ENCODE measurements around the gene FYB1.

FYB1 gene

GRCh38 chr5:39198127-39198526, 21.2 kb downstream of the FYB1 start:
- no peak for TF ChIP-seq Cebpa-rat (IDR thresholded peaks at IDR 0.05)

DNA sequence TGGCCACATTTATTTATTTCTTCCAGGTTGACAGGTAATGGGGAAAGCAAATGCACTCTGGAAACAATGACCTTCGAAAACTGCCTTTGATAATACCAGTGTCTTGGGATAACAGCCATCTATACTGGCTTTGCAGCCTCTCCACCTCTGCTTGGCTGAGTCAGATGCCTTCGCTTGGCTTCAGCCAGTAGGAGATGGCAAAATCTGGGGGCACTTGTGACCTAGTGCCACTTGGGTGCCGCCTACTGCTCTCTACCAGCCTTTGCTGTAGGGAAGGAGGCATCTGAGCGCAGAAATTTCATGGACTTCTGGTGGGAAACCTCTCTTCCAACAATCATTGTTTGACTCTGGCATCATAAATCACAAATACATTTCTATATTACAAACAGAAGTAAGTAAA, 21.8 kb downstream of the FYB1 start:
- Histone ChIP-seq H3K27me3 (no peaks in the 10 kb centered on the region), H3K4me2 (peak overlapping the region in 2 of 11 experiments; percentile 39 to 72; a peak in 3 of 22 replicates), H3K4me3 (no peak overlapping the region), H3K36me3 (peaks cover 0 to 83% (median 0%) of the 10 kb centered on the region in 11 experiments; a peak in 6 of 22 replicates), H3K4me1 (peaks cover 16 to 97% (median 23%) of the 10 kb centered on the region in 10 experiments), H3K9me3 (replicated peaks in 1 of 11) (peaks cover 0 to 4% (median 0%) of the 10 kb centered on the region in 11 experiments; a peak in 1 of 22 replicates), H3K9ac (no peak overlapping the region), H3K27ac (no peak overlapping the region), H4K20me1 (peaks cover 0 to 100% (median 0%) of the 10 kb centered on the region in 11 experiments; a peak in 6 of 22 replicates)
- TF ChIP-seq Cebpa-rat (IDR thresholded peaks at IDR 0.05), result no peak

More at GRCh38 chr5:39198127-39198526, 21.2 kb downstream of the FYB1 start:
- Histone ChIP-seq H3K9me3 (replicated peaks in 1 of 11) (peaks cover 0 to 6% (median 0%) of the 10 kb centered on the region in 11 experiments; a peak in 1 of 22 replicates), H3K27me3 (no peaks in the 10 kb centered on the region), H3K9ac (no peak overlapping the region), H4K20me1 (peaks cover 0 to 100% (median 0%) of the 10 kb centered on the region in 11 experiments; a peak in 6 of 22 replicates), H3K4me2 (peak overlapping the region in 1 of 11 experiments; percentile 35; a peak in 2 of 22 replicates), H3K36me3 (peaks cover 0 to 87% (median 0%) of the 10 kb centered on the region in 11 experiments; a peak in 6 of 22 replicates), H3K27ac (no peak overlapping the region), H3K4me1 (peaks cover 11 to 97% (median 18%) of the 10 kb centered on the region in 10 experiments), H3K4me3 (no peak overlapping the region)

DNA sequence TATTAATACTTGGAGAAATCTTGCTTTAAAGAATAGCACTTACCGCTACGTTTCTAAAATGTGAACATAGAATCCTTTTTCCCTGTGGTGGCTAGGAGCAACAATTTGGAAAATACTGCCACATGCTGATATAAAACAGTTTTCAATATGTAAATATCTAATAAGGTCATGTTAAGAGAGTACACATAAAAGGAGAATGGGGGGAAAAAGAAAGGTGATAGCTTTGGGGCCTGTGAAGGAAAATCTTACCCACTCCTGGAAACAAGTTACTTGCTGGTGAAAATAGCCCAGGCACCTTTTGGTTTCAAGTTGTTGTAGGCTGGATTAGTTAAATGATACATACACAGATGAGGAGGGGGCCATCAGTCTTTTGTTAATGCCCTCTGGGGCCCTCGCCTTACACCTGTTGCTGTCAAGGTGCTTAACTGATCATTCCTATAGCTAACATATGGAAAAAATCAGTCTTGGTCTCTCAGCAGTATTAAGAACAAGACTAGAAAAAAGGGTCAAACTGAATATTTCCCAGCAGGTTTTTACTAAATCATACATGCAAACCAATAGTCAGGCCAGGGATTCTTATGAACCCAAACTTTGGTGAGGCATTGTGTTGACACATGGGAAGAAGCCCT, 24.1 kb downstream of the FYB1 start:
- H3K36me3 ChIP-seq, result peaks cover 0 to 63% (median 0%) of the 10 kb centered on the region in 11 experiments; a peak in 4 of 22 replicates
- H3K9me3 ChIP-seq (replicated peaks in 1 of 11), result no peaks in the 10 kb centered on the region
- no peak overlapping the region for H3K4me3 ChIP-seq
- peaks cover 0 to 100% (median 0%) of the 10 kb centered on the region in 11 experiments; a peak in 6 of 22 replicates for H4K20me1 ChIP-seq
- H3K4me2 ChIP-seq, result peak overlapping the region; percentile 22 to 72 (median 64); a peak in 17 of 22 replicates
- no peak for TF ChIP-seq Cebpa-rat (IDR thresholded peaks at IDR 0.05)
- no peak overlapping the region for H3K27ac ChIP-seq
- peaks cover 37 to 97% (median 44%) of the 10 kb centered on the region in 10 experiments for H3K4me1 ChIP-seq
- no peak overlapping the region for H3K9ac ChIP-seq
- no peaks in the 10 kb centered on the region for H3K27me3 ChIP-seq

- Histone ChIP-seq H3K9me3 (replicated peaks in 1 of 11) (no peaks in the 10 kb centered on the region), H4K20me1 (peaks cover 0 to 100% (median 0%) of the 10 kb centered on the region in 11 experiments; a peak in 6 of 22 replicates), H3K4me1 (peaks cover 44 to 97% (median 51%) of the 10 kb centered on the region in 10 experiments), H3K27me3 (no peaks in the 10 kb centered on the region), H3K27ac (no peak overlapping the region), H3K4me2 (peak overlapping the region; percentile 22 to 72 (median 64)), H3K4me3 (no peak overlapping the region), H3K36me3 (peaks cover 0 to 56% (median 0%) of the 10 kb centered on the region in 11 experiments; a peak in 4 of 22 replicates), H3K9ac (no peak overlapping the region)
- no peak for TF ChIP-seq Cebpa-rat (IDR thresholded peaks at IDR 0.05)
Measured at GRCh38 chr5:39194466-39195136, 24.8 kb downstream of the FYB1 start.

DNA sequence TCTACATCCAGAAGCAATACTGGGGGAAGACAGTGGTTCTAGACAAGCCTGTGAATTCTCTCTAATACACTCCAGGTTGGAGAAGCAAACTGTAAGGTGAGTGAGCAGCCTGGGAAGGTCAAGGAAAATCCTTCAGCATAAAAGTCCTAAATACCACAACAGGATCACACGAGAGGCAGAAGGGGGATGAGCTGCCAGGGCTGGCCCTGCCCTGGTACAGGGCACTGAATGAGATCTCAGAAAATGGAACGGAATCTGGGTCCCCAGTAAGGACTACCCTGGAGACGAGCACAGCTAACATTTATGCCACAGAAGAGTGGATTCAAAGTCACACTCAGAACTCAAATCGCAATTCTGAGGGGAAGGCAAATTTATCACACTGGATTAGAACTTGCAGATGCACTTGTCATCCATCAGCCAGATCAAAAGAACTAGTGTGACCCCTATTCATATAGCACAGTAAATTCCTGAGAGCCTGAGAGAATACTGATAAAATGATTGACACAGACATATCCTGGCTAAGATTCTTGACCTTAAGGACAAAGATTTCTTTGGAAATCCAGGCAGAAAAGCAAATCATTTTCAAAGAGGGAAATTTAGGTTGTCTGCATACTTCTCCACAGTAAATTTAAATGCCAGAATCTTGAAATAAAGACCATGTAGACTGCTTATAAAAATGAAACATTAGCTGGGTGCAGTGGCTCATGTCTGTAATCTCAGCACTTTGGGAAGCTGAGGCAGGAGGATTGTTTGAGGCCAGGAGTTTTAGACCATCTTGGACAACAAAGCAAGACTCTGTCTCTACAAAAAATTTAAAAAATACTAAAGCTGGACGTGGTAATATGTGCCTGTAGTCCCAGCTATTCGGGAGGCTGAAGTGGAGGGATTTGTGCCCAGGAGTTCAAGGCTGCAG, 25.6 kb downstream of the FYB1 start:
- H3K36me3 ChIP-seq, result peaks cover 0 to 51% (median 0%) of the 10 kb centered on the region in 11 experiments; a peak in 4 of 22 replicates
- peaks cover 52 to 100% (median 59%) of the 10 kb centered on the region in 10 experiments for H3K4me1 ChIP-seq
- no peak for TF ChIP-seq Cebpa-rat (IDR thresholded peaks at IDR 0.05)
- H3K27ac ChIP-seq, result no peak overlapping the region
- H3K4me2 ChIP-seq, result peak overlapping the region in 10 of 11 experiments; percentile 49 to 86 (median 66); a peak in 20 of 22 replicates
- H3K4me3 ChIP-seq, result no peak overlapping the region
- peaks cover 0 to 100% (median 0%) of the 10 kb centered on the region in 11 experiments; a peak in 6 of 22 replicates for H4K20me1 ChIP-seq
- H3K9ac ChIP-seq, result no peak overlapping the region
- no peaks in the 10 kb centered on the region for H3K9me3 ChIP-seq (replicated peaks in 1 of 11)
- no peaks in the 10 kb centered on the region for H3K27me3 ChIP-seq

- Histone ChIP-seq H3K9me3 (replicated peaks in 1 of 11) (no peaks in the 10 kb centered on the region), H3K9ac (no peak overlapping the region), H3K36me3 (peaks cover 0 to 43% (median 0%) of the 10 kb centered on the region in 11 experiments; a peak in 4 of 22 replicates), H3K27me3 (no peaks in the 10 kb centered on the region), H3K4me1 (peaks cover 60 to 97% (median 69%) of the 10 kb centered on the region in 10 experiments), H3K4me3 (no peak overlapping the region), H3K27ac (no peak overlapping the region), H3K4me2 (peak overlapping the region; percentile 33 to 86 (median 66); a peak in 21 of 22 replicates), H4K20me1 (peaks cover 0 to 100% (median 0%) of the 10 kb centered on the region in 11 experiments; a peak in 6 of 22 replicates)
- TF ChIP-seq Cebpa-rat (IDR thresholded peaks at IDR 0.05), result no peak
Measured at GRCh38 chr5:39192450-39193160, 26.8 kb downstream of the FYB1 start.

DNA sequence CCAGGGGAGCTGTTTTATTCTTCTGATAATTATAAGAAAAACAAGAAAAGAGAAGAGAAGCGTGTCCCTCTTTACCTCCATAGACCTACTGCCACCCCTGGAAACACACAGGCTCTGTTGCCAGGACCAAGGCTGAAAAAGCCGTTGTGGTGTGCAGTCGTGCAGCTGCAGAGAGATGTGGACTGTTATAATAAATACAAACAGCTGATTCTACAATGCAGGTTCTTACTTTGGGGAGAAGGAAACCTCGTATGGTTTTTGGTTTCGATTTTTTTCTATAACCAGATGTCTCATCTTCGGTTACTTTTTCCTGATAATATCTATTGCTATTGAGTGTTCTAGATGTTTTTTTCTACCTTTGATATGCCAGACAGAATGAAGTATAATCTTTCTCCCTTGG, 28.1 kb downstream of the FYB1 start:
- peak overlapping the region; percentile 63 to 86 (median 77) for H3K4me2 ChIP-seq

More for the DNA sequence above, 28.1 kb downstream of the FYB1 start:
- H3K27me3 ChIP-seq, result no peaks in the 10 kb centered on the region
- peaks cover 0 to 40% (median 0%) of the 10 kb centered on the region in 11 experiments; a peak in 4 of 22 replicates for H3K36me3 ChIP-seq
- peaks cover 60 to 83% (median 73%) of the 10 kb centered on the region in 10 experiments for H3K4me1 ChIP-seq
- H3K27ac ChIP-seq, result peak overlapping the region in 4 of 11 experiments; percentile 1 to 16 (median 5); a peak in 2 of 22 replicates
- H4K20me1 ChIP-seq, result peaks cover 0 to 100% (median 0%) of the 10 kb centered on the region in 11 experiments; a peak in 6 of 22 replicates
- no peak for TF ChIP-seq Cebpa-rat (IDR thresholded peaks at IDR 0.05)
- no peaks in the 10 kb centered on the region for H3K9me3 ChIP-seq (replicated peaks in 1 of 11)
- peak overlapping the region in 2 of 11 experiments; percentile 4 to 11; a peak in 2 of 22 replicates for H3K9ac ChIP-seq
- H3K4me3 ChIP-seq, result no peak overlapping the region

All from BLaER1 treated with 17β-estradiol and CSF1 and Interleukin-3, amounts not matched to agents 10 nM and 100 nM (cell line).